PC-3 (cell line): ENCODE data around the gene FBXL15. TPM values are rescaled to one million over a fixed set of nuclear protein-coding genes. Genes with fewer than 3 reads are reported as not detected.

ENCODE experiments used
- ATAC-seq: fragments of 200-7000 bp; cut with Tn5 transposase; 2 replicates; pipeline ENCODE4 v1.9.1; 2020; ENCODE audit warnings: mild to moderate bottlenecking, moderate library complexity
- BruUV-seq: library from RNA; stranded (reverse); fragments of 400-500 nt; replicated peaks from 2 replicates; lab custom pipeline; 2021; lab: Mats Ljungman, UMichigan
- CTCF ChIA-PET: fragments of 300-600 bp; sonication (Branson Sonifier 250); formaldehyde crosslinking; loops from one replicate; lab custom pipeline; 2022; ENCODE audit warnings: antibody characterized with exemption; lab: Charles Lee
- POLR2A ChIA-PET: fragments of 300-600 bp; sonication (Branson Sonifier 250); formaldehyde crosslinking; loops from one replicate; lab custom pipeline; 2022; ENCODE audit warnings: antibody characterized with exemption; ENCODE audit not compliant: unreplicated experiment; lab: Charles Lee
- DNase-seq: peaks from one replicate; pipeline ENCODE4 v3.0.0-alpha.2; 2015
- H2AFZ ChIP-seq: fragments of 300-600 bp; sonication (generic); 2 replicates; pipeline ENCODE4 v1.6.0; 2016; ENCODE audit warnings: antibody characterized with exemption, low read length
- H3F3A ChIP-seq: fragments of 300-600 bp; sonication (generic); one replicate; pipeline ENCODE4 v1.6.0; 2017; ENCODE audit warnings: antibody characterized with exemption, low read length, control low read depth, mild to moderate bottlenecking; ENCODE audit not compliant: unreplicated experiment
- H3K27ac ChIP-seq: fragments of 300-600 bp; sonication (generic); 2 replicates; pipeline ENCODE4 v1.5.1; 2016; ENCODE audit warnings: mild to moderate bottlenecking, low read length
- H3K27me3 ChIP-seq: fragments of 300-600 bp; sonication (generic); 2 replicates; pipeline ENCODE4 v1.6.1; 2016; ENCODE audit warnings: low read length, mixed read lengths
- H3K36me3 ChIP-seq: fragments of 300-600 bp; sonication (generic); 2 replicates; pipeline ENCODE4 v1.6.1; 2016; ENCODE audit warnings: low read depth, mixed run types, low read length, mixed read lengths
- H3K4me1 ChIP-seq: fragments of 300-600 bp; sonication (generic); 2 replicates; pipeline ENCODE4 v1.5.1; 2016; ENCODE audit warnings: low read length; ENCODE audit not compliant: insufficient read depth
- H3K4me2 ChIP-seq: fragments of 300-600 bp; sonication (generic); 2 replicates; pipeline ENCODE4 v1.6.0; 2016; ENCODE audit warnings: low read length
- H3K4me3 ChIP-seq: fragments of 300-600 bp; sonication (generic); 2 replicates; pipeline ENCODE4 v1.5.1; 2016; ENCODE audit warnings: mild to moderate bottlenecking, low read length, mixed read lengths
- H3K79me2 ChIP-seq: fragments of 300-600 bp; sonication (generic); 2 replicates; pipeline ENCODE4 v1.6.1; 2017; ENCODE audit warnings: low read length, mixed read lengths
- H3K9ac ChIP-seq: fragments of 300-600 bp; sonication (generic); 2 replicates; pipeline ENCODE4 v1.6.0; 2016; ENCODE audit warnings: mild to moderate bottlenecking, low read length
- H3K9me2 ChIP-seq: fragments of 300-600 bp; sonication (generic); replicated peaks from 2 replicates; pipeline ENCODE4 v1.6.1; 2016; ENCODE audit warnings: mixed run types, low read length, mixed read lengths
- H3K9me3 ChIP-seq: fragments of 300-600 bp; sonication (generic); 2 replicates; pipeline ENCODE4 v1.6.1; 2016; ENCODE audit warnings: low read length, mixed read lengths
- H4K20me1 ChIP-seq: fragments of 300-600 bp; sonication (generic); 2 replicates; pipeline ENCODE4 v1.6.1; 2016; ENCODE audit warnings: low read length, mixed read lengths
- EZH2 ChIP-seq: fragments of 300-600 bp; sonication (generic); IDR thresholded peaks from one replicate; pipeline ENCODE4 v1.6.1; 2017; ENCODE audit warnings: antibody characterized with exemption, mild to moderate bottlenecking, low read length; ENCODE audit not compliant: unreplicated experiment
- intact Hi-C: fragments of 100-400 bp; cut with micrococcal nuclease; formaldehyde crosslinking; loops from 2 replicates; pipeline ENCODE4 v1.9.0; 2023
- total RNA-seq: library from RNA; depleted of rRNA; stranded (reverse); fragments of >200 nt; gene quantifications from 2 replicates; pipeline ENCODE4 v1.2.3, GENCODE V29; 2014
- TF ChIP-seq, protein P1 (sequence below): fragments of 300-600 bp; sonication (generic); conservative IDR thresholded peaks from 2 replicates; pipeline ENCODE4 v1.5.1; 2017; ENCODE audit warnings: antibody characterized with exemption, low read depth, mild to moderate bottlenecking, low read length

The FBXL15 gene
- total RNA-seq, 1 experiment from 2014 or later: 12.7 TPM

DNA sequence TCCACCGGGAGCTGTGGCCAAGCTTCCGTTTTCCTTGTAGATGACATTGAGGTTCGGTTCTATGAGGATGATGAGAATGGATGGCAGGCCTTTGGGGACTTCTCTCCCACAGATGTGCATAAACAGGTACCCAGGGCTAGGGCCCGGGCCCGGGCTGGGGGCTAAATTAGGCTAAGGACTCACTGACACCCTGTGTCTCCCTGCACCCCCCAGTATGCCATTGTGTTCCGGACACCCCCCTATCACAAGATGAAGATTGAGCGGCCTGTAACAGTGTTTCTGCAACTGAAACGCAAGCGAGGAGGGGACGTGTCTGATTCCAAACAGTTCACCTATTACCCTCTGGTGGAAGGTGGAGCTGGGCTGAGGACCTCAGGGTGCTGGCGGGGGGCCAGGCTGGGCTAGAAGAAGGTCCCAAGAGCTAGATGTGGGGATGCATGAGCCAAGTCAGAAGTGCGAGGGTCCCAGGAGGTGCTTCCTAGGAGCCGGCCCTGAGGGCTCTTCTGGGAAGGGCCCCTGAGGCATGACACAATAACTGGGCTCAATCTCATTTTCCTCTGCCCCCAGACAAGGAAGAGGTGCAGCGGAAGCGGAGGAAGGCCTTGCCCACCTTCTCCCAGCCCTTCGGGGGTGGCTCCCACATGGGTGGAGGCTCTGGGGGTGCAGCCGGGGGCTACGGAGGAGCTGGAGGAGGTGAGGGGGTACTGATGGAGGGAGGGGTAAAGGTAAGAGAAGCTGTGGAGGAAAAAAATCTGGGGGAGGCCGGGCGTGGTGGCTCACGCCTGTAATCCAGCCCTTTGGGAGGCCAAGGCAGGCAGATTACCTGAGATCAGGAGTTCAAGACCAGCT, 22.2 kb upstream of the FBXL15 start:
- CTCF ChIA-PET: interaction anchor here (0.6 kb wide), 1 partner anchor 49 kb away, joined by 4 read pairs; no protein-coding TSS in a partner anchor

DNA sequence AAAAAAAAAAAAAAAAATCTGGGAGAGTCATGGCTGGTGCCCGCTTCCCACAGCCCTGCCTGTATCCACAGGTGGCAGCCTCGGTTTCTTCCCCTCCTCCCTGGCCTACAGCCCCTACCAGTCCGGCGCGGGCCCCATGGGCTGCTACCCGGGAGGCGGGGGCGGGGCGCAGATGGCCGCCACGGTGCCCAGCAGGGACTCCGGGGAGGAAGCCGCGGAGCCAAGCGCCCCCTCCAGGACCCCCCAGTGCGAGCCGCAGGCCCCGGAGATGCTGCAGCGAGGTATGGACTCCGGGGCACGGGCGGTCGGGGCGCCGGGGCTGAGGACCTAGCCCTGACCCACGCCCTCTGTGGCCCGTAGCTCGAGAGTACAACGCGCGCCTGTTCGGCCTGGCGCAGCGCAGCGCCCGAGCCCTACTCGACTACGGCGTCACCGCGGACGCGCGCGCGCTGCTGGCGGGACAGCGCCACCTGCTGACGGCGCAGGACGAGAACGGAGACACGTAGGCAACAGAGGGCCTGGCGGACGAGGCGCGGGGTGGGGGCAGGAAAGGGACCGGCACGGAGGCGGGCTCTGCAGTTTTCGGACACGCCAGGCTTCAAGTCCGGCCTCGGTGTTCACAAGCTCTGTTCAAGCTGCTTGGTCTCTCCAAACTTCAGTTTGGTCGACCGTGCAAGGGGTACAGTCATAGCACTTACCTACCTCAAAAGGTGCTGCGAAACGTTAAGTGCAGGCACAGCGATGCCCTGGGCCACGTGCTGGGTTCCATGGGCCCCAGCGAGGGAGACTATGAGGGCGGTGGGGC, 21.2 kb upstream of the FBXL15 start:
- no TSS peak for BruUV-seq
- Histone ChIP-seq H3K4me2 (peak overlapping the region; percentile 84), H3K27me3 (no peaks in the 10 kb centered on the region), H3K79me2 (peaks cover 15% of the 10 kb centered on the region), H4K20me1 (no peaks in the 10 kb centered on the region), H3K4me3 (peak overlapping the region; percentile 67), H3K36me3 (no peaks in the 10 kb centered on the region; the same call in 1 of the 2 replicates), H3K4me1 (peaks cover 35% of the 10 kb centered on the region), H3K9ac (peak overlapping the region; percentile 56), H2AFZ (no peak overlapping the region), H3K27ac (peak overlapping the region; percentile 30; the same call in 1 of the 2 replicates), H3K9me3 (no peaks in the 10 kb centered on the region), H3K9me2 (no peaks in the 10 kb centered on the region), H3F3A (no peaks in the 10 kb centered on the region)
- POLR2A ChIA-PET: no interaction called here
- TF ChIP-seq EZH2: no peak
- TF ChIP-seq, protein P1, sequence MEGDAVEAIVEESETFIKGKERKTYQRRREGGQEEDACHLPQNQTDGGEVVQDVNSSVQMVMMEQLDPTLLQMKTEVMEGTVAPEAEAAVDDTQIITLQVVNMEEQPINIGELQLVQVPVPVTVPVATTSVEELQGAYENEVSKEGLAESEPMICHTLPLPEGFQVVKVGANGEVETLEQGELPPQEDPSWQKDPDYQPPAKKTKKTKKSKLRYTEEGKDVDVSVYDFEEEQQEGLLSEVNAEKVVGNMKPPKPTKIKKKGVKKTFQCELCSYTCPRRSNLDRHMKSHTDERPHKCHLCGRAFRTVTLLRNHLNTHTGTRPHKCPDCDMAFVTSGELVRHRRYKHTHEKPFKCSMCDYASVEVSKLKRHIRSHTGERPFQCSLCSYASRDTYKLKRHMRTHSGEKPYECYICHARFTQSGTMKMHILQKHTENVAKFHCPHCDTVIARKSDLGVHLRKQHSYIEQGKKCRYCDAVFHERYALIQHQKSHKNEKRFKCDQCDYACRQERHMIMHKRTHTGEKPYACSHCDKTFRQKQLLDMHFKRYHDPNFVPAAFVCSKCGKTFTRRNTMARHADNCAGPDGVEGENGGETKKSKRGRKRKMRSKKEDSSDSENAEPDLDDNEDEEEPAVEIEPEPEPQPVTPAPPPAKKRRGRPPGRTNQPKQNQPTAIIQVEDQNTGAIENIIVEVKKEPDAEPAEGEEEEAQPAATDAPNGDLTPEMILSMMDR: peak; percentile 84
- peak; percentile 80 for DNase-seq
- intact Hi-C loops: loop anchor here (1.0 kb wide), 1 partner anchor 170 kb away; no protein-coding TSS in a partner anchor
- CTCF ChIA-PET: interaction anchor here (0.6 to 0.7 kb wide), 3 partner anchors 21 to 248 kb away, joined by 3 to 4 read pairs (median 3); no protein-coding TSS in a partner anchor
- ATAC-seq: peak; percentile 52

More for the DNA sequence above, 22.2 kb upstream of the FBXL15 start:
- H2AFZ ChIP-seq: no peak overlapping the region
- TF ChIP-seq, protein P1: no peak
- no peaks in the 10 kb centered on the region for H3K9me3 ChIP-seq
- H3K4me1 ChIP-seq: peaks cover 35% of the 10 kb centered on the region
- H4K20me1 ChIP-seq: no peaks in the 10 kb centered on the region
- H3K9me2 ChIP-seq: no peaks in the 10 kb centered on the region
- ATAC-seq: no peak
- H3K9ac ChIP-seq: no peak overlapping the region
- intact Hi-C loops: loop anchor here (1.0 kb wide), 1 partner anchor 169 kb away; no protein-coding TSS in a partner anchor
- H3K4me3 ChIP-seq: no peak overlapping the region; the same call in 1 of the 2 replicates
- no peaks in the 10 kb centered on the region; the same call in 1 of the 2 replicates for H3K36me3 ChIP-seq
- H3K4me2 ChIP-seq: peak overlapping the region; percentile 84; the same call in 1 of the 2 replicates
- no peak for DNase-seq
- H3F3A ChIP-seq: no peaks in the 10 kb centered on the region
- H3K27ac ChIP-seq: no peak overlapping the region
- no TSS peak for BruUV-seq
- POLR2A ChIA-PET: no interaction called here
- H3K79me2 ChIP-seq: peaks cover 15% of the 10 kb centered on the region
- H3K27me3 ChIP-seq: no peaks in the 10 kb centered on the region
